ENCODE results near the gene TGIF2. TPM values are rescaled to one million over a fixed set of nuclear protein-coding genes. Genes with fewer than 3 reads are reported as not detected.

TGIF2 gene
- total and polyA plus RNA-seq, 2 donors (not counting 3 experiments of a cell fraction or from before 2014, with no cell fraction given) = 18.9 to 21.0 TPM

GRCh38 chr20:36555248-36555647, 18.1 kb upstream of the TGIF2 start:
- Histone ChIP-seq H3K4me1 (ENCODE audit: control insufficient read depth, extremely low read depth, insufficient read depth, low read length) (peaks cover 2% of the 10 kb centered on the region), H3K79me2 (ENCODE audit: control insufficient read depth, insufficient read depth, low read length) (no peaks in the 10 kb centered on the region), H3K36me3 (ENCODE audit: control insufficient read depth in 2 of 2, extremely low read depth in 1 of 2, insufficient read depth in 2 of 2, low read length in 2 of 2) (no peaks in the 10 kb centered on the region), H3K9ac (replicated peaks; ENCODE audit: extremely low read depth, insufficient read depth, low read length) (no peak overlapping the region), H3K27ac (ENCODE audit: insufficient read depth, low read depth, low read length) (no peak overlapping the region), H4K20me1 (replicated peaks; ENCODE audit: control insufficient read depth, extremely low read depth, insufficient read depth, low read length) (no peaks in the 10 kb centered on the region), H3K4me2 (ENCODE audit: insufficient read depth, low read length) (no peak overlapping the region), H3K4me3 (replicated peaks in 1 of 3; ENCODE audit: insufficient read depth in 1 of 3, low read depth in 1 of 3, low read length in 3 of 3) (no peak overlapping the region), H3K9me3 (replicated peaks; ENCODE audit: control insufficient read depth, insufficient read depth, low read length) (no peaks in the 10 kb centered on the region), H2AFZ (ENCODE audit: low read depth, low read length) (no peak overlapping the region), H3K27me3 (ENCODE audit: control insufficient read depth in 2 of 2, insufficient read depth in 2 of 2, low read length in 2 of 2) (no peaks in the 10 kb centered on the region), H3K9me1 (replicated peaks; ENCODE audit: control insufficient read depth, extremely low read depth, insufficient read depth, low read length) (no peaks in the 10 kb centered on the region)
- intact Hi-C loops (cut with micrococcal nuclease) = loop anchor here (10.0 kb wide), 1 partner anchor 310 kb away; a partner anchor contains a TSS
- FAIRE-seq (no peak), DNase-seq (ENCODE audit: low read depth, low spot score) (no peak)
- TF ChIP-seq POLR2AphosphoS5 (IDR thresholded peaks at IDR 0.05; ENCODE audit: insufficient read depth, low read depth, low read length) = no peak
- ChIA-PET CTCF (no interaction called here), POLR2A (no interaction called here)
- BruUV-seq (replicated peaks) = no TSS peak
- dilution Hi-C loops (cut with MboI; ENCODE audit: extremely low pct_ligation_motif_present, low sequenced_read_pairs) = no loop called here

- Histone ChIP-seq H3K27me3 (ENCODE audit: control insufficient read depth in 2 of 2, insufficient read depth in 2 of 2, low read length in 2 of 2) (no peaks in the 10 kb centered on the region), H3K4me1 (ENCODE audit: control insufficient read depth, extremely low read depth, insufficient read depth, low read length) (no peaks in the 10 kb centered on the region), H3K27ac (ENCODE audit: insufficient read depth, low read depth, low read length) (no peak overlapping the region), H3K36me3 (ENCODE audit: control insufficient read depth in 2 of 2, extremely low read depth in 1 of 2, insufficient read depth in 2 of 2, low read length in 2 of 2) (no peaks in the 10 kb centered on the region), H3K9ac (replicated peaks; ENCODE audit: extremely low read depth, insufficient read depth, low read length) (no peak overlapping the region), H3K9me1 (replicated peaks; ENCODE audit: control insufficient read depth, extremely low read depth, insufficient read depth, low read length) (no peaks in the 10 kb centered on the region), H4K20me1 (replicated peaks; ENCODE audit: control insufficient read depth, extremely low read depth, insufficient read depth, low read length) (no peaks in the 10 kb centered on the region), H3K79me2 (ENCODE audit: control insufficient read depth, insufficient read depth, low read length) (no peaks in the 10 kb centered on the region), H3K4me2 (ENCODE audit: insufficient read depth, low read length) (no peak overlapping the region), H2AFZ (ENCODE audit: low read depth, low read length) (no peak overlapping the region), H3K9me3 (replicated peaks; ENCODE audit: control insufficient read depth, insufficient read depth, low read length) (no peaks in the 10 kb centered on the region), H3K4me3 (replicated peaks in 1 of 3; ENCODE audit: insufficient read depth in 1 of 3, low read depth in 1 of 3, low read length in 3 of 3) (no peak overlapping the region)
- TF ChIP-seq, protein P1, sequence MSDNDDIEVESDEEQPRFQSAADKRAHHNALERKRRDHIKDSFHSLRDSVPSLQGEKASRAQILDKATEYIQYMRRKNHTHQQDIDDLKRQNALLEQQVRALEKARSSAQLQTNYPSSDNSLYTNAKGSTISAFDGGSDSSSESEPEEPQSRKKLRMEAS (IDR thresholded peaks at IDR 0.05; ENCODE audit: insufficient read depth, insufficient read length) = no peak
- no peak for TF ChIP-seq MYC (IDR thresholded peaks at IDR 0.05; ENCODE audit: low read depth, low read length)
- TF ChIP-seq EZH2 (IDR thresholded peaks at IDR 0.05; ENCODE audit: borderline replicate concordance, low read depth, low read length, severe bottlenecking) = no peak
- no peak for TF ChIP-seq JUN (IDR thresholded peaks at IDR 0.05; ENCODE audit: borderline replicate concordance, insufficient read depth, insufficient read length, low read depth)
- no peak for TF ChIP-seq GATA2 (IDR thresholded peaks at IDR 0.05; ENCODE audit: insufficient read depth, insufficient read length, low read depth, low read length)
- no peak for TF ChIP-seq POLR2A (IDR thresholded peaks at IDR 0.05; ENCODE audit: low read depth, low read length)
- no peak for TF ChIP-seq POLR2AphosphoS5 (IDR thresholded peaks at IDR 0.05; ENCODE audit: insufficient read depth, low read depth, low read length)
- TF ChIP-seq, protein P2, sequence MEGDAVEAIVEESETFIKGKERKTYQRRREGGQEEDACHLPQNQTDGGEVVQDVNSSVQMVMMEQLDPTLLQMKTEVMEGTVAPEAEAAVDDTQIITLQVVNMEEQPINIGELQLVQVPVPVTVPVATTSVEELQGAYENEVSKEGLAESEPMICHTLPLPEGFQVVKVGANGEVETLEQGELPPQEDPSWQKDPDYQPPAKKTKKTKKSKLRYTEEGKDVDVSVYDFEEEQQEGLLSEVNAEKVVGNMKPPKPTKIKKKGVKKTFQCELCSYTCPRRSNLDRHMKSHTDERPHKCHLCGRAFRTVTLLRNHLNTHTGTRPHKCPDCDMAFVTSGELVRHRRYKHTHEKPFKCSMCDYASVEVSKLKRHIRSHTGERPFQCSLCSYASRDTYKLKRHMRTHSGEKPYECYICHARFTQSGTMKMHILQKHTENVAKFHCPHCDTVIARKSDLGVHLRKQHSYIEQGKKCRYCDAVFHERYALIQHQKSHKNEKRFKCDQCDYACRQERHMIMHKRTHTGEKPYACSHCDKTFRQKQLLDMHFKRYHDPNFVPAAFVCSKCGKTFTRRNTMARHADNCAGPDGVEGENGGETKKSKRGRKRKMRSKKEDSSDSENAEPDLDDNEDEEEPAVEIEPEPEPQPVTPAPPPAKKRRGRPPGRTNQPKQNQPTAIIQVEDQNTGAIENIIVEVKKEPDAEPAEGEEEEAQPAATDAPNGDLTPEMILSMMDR (IDR thresholded peaks at IDR 0.05; ENCODE audit: extremely low read depth in 1 of 2, insufficient read depth in 1 of 2, low read depth in 1 of 2, low read length in 2 of 2) = no peak
- TF ChIP-seq FOS (IDR thresholded peaks at IDR 0.05; ENCODE audit: borderline replicate concordance, insufficient read depth, low read length) = no peak
- intact Hi-C loops (cut with micrococcal nuclease) (no loop called here), dilution Hi-C loops (cut with MboI; ENCODE audit: extremely low pct_ligation_motif_present, low sequenced_read_pairs) (no loop called here)
- BruUV-seq (replicated peaks) = no TSS peak
- ChIA-PET CTCF (no interaction called here), POLR2A (no interaction called here)
- DNase-seq (ENCODE audit: low read depth, low spot score) (no peak), FAIRE-seq (no peak)
Measured at GRCh38 chr20:36562724-36563123, 10.7 kb upstream of the TGIF2 start.
